HG03565 (cell line): Measurements from ENCODE around the gene BRWD1.
"Not testable (repeated sequence)": the region's sequence is repeated elsewhere in the genome, so short reads cannot be mapped to it uniquely, and the experiment has no call there.

ENCODE experiments used
- ATAC-seq: cut with Tn5 transposase; IDR thresholded peaks from one replicate; pipeline ENCODE4 v1.9.1; 2021; ENCODE audit warnings: mild to moderate bottlenecking, moderate library complexity; ENCODE audit not compliant: unreplicated experiment

Gene BRWD1

GRCh38 chr21:39137248-39138178, 175.9 kb downstream of the BRWD1 start:
- no peak for ATAC-seq

GRCh38 chr21:39136711-39137110, 176.7 kb downstream of the BRWD1 start:
- no peak for ATAC-seq

GRCh38 chr21:39136138-39136537, 177.3 kb downstream of the BRWD1 start:
- not testable (repeated sequence) for ATAC-seq

GRCh38 chr21:39134288-39134810, 179.1 kb downstream of the BRWD1 start:
- ATAC-seq, result no peak
